CD4-positive, alpha-beta memory T cell (primary cell): ENCODE data around the gene MPP3. TPM values are rescaled to one million over a fixed set of nuclear protein-coding genes. Genes with fewer than 3 reads are reported as not detected.
A peak's percentile ranks its signal among the peaks of the same experiment; 100 is the strongest.

Experiments used
- CTCF ChIA-PET: fragments of 350-600 bp; sonication (Branson Sonifier 250); formaldehyde crosslinking; loops from one replicate; lab custom pipeline; 2021; ENCODE audit warnings: inconsistent platforms; ENCODE audit not compliant: partially characterized antibody; lab: Charles Lee
- POLR2A ChIA-PET: fragments of 350-600 bp; sonication (Branson Sonifier 250); formaldehyde crosslinking; loops from one replicate; lab custom pipeline; 2021; ENCODE audit not compliant: partially characterized antibody; lab: Charles Lee
- DNase-seq, 5 donors: peaks; one replicate each; pipeline versions ENCODE4 v3.0.0 to v3.0.0-alpha.2; 2020 to 2022; ENCODE audit warnings: mixed read lengths in 1 of 5
- H3K27ac ChIP-seq: one replicate; pipeline ENCODE4 v1.7.0; 2013; ENCODE audit warnings: low read depth, low read length
- H3K27me3 ChIP-seq: 2 replicates; pipeline ENCODE4 v1.7.0; 2013; ENCODE audit warnings: mild to moderate bottlenecking, low read length, moderate library complexity; ENCODE audit not compliant: insufficient read depth
- H3K36me3 ChIP-seq: 2 replicates; pipeline ENCODE4 v1.7.0; 2013; ENCODE audit warnings: mild to moderate bottlenecking, low read length, moderate library complexity; ENCODE audit not compliant: insufficient read depth
- H3K4me1 ChIP-seq: 2 replicates; pipeline ENCODE4 v1.7.0; 2013; ENCODE audit warnings: mild to moderate bottlenecking, low read length, moderate library complexity; ENCODE audit not compliant: insufficient read depth
- H3K4me3 ChIP-seq, 2 donors: one replicate each; pipeline ENCODE4 v1.7.0; 2013; ENCODE audit warnings: low read length in 2 of 2, mild to moderate bottlenecking in 1 of 2
- H3K9me3 ChIP-seq, 2 donors: one replicate each; pipeline ENCODE4 v1.7.0; 2013; ENCODE audit warnings: low read length in 2 of 2, control low read depth in 1 of 2; ENCODE audit not compliant: control insufficient read depth in 1 of 2
- H3K27ac Mint-ChIP-seq, 7 donors: one replicate each; pipeline ENCODE4 v1.8.0; 2020 to 2021; ENCODE audit warnings: mixed read lengths in 7 of 7, mild to moderate bottlenecking in 6 of 7, inconsistent platforms in 3 of 7, moderate library complexity in 3 of 7
- H3K27me3 Mint-ChIP-seq, 2 donors: one replicate each; pipeline ENCODE4 v1.8.0; 2020 to 2021; ENCODE audit warnings: mixed read lengths in 2 of 2
- H3K36me3 Mint-ChIP-seq, 2 donors: one replicate each; pipeline ENCODE4 v1.8.0; 2020 to 2021; ENCODE audit warnings: mixed read lengths in 2 of 2, inconsistent platforms in 1 of 2, mild to moderate bottlenecking in 1 of 2
- H3K4me1 Mint-ChIP-seq, 4 donors: one replicate each; pipeline ENCODE4 v1.8.0; 2020 to 2021; ENCODE audit warnings: mixed read lengths in 4 of 4, mild to moderate bottlenecking in 1 of 4
- H3K4me3 Mint-ChIP-seq, 8 donors: one replicate each; pipeline ENCODE4 v1.8.0; 2020 to 2021; ENCODE audit warnings: mixed read lengths in 8 of 8, mild to moderate bottlenecking in 7 of 8, moderate library complexity in 6 of 8, inconsistent platforms in 3 of 8
- H3K9me3 Mint-ChIP-seq, 8 donors: one replicate each; pipeline ENCODE4 v1.8.0; 2020 to 2021; ENCODE audit warnings: mixed read lengths in 8 of 8, mild to moderate bottlenecking in 5 of 8, inconsistent platforms in 3 of 8, moderate library complexity in 1 of 8
- intact Hi-C: fragments of 100-400 bp; cut with micrococcal nuclease; formaldehyde crosslinking; loops from one replicate; pipeline ENCODE4 v1.15.1; 2023
- polyA plus RNA-seq, 2 donors: library from polyadenylated mRNA; unstranded; fragments of 300-500 nt; fragmentation: Illumina TruSeq; gene quantifications; one replicate each; pipeline ENCODE4 v1.2.3, GENCODE V29; 2021
- total RNA-seq, 2 experiments: library from RNA; stranded (reverse); gene quantifications; one replicate each; pipeline ENCODE4 v1.2.3, GENCODE V29; 2021

Gene MPP3
- total and polyA plus RNA-seq, 4 experiments from 2014 or later: 0.30 to 0.32 TPM; not detected in 2

DNA sequence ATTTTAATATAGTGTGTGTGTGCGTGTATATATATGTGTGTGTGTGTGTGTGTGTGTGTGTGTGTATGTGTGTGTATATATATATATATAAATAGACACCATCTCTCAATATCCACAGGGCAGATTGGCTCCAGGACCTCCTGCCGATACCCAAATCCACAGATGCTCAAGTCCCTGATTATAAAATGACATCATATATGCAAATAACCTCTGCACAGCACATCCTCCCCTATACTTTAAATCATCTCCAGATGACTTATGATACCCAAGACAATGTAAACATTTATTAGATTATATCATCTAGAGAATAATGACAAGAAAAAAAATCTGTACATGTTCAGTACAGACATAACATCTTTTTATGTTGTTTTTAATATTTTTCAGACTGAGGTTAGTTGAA, 62.0 kb downstream of the MPP3 start:
- Histone ChIP-seq H3K9me3 (no peaks in the 10 kb centered on the region), H3K36me3 (no peaks in the 10 kb centered on the region), H3K27me3 (no peaks in the 10 kb centered on the region), H3K27ac (no peak overlapping the region), H3K4me1 (no peaks in the 10 kb centered on the region), H3K4me3 (no peak overlapping the region)
- no peaks in the 10 kb centered on the region for H3K27me3 Mint-ChIP-seq
- H3K4me1 Mint-ChIP-seq: peaks cover 0 to 2% (median 0%) of the 10 kb centered on the region in 4 donors
- H3K4me3 Mint-ChIP-seq: no peak overlapping the region
- H3K27ac Mint-ChIP-seq: no peak overlapping the region
- intact Hi-C loops: no loop called here
- DNase-seq: no peak
- ChIA-PET POLR2A (no interaction called here), CTCF (interaction anchor here (16.4 kb wide), 1 partner anchor 74 kb away, joined by 625 read pairs; no protein-coding TSS in a partner anchor)
- peaks cover 32 to 38% of the 10 kb centered on the region in 2 donors for H3K36me3 Mint-ChIP-seq
- no peaks in the 10 kb centered on the region for H3K9me3 Mint-ChIP-seq

DNA sequence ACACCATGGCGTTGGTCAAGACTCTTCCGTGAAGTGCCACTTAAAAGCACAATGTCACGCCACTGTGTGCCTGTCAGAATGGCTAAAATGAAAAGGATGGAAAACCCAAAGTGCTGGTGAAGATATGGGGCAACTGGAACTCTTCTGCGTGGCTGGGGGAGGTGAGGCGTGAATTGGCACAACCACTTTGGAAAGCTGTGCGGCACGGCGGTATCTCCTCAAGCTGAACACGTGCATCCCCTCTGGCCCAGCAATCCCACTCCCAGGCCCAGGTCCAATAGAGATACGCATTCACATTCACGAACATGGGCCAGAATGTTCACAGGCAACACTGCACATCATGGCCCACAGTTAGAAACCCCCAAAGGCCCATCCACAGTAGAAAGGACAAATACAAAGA, 63.1 kb downstream of the MPP3 start:
- intact Hi-C loops: no loop called here

DNA sequence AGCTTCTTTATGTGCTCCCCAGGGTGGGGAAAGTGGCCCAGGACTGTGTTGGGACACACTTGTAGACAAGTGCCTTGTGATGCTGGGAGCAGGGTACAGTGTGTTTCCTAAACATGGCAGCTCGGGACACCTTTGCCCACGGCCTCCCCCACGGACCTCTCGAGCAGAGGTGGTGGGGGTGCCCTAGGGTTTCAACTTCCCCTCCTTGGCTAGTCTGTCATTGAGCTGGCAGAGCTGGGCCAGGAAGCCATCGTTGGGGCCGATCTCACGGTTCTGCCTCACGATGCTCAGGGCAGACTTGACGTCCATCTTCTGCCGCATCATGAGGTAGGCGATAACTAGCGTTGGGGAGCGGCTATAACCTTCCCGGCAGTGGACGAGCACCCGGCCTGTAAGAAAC, 63.5 kb downstream of the MPP3 start:
- no peak overlapping the region for H3K27ac Mint-ChIP-seq
- ChIA-PET CTCF (interaction anchor here (1.2 to 16.4 kb wide), 3 partner anchors 72 to 84 kb away, joined by 3 to 625 read pairs (median 4); partner anchors contain the start of gene CD300LG), POLR2A (no interaction called here)
- Histone ChIP-seq H3K4me3 (no peak overlapping the region), H3K9me3 (no peaks in the 10 kb centered on the region), H3K36me3 (no peaks in the 10 kb centered on the region), H3K4me1 (no peaks in the 10 kb centered on the region), H3K27me3 (no peaks in the 10 kb centered on the region), H3K27ac (no peak overlapping the region)
- no peak for DNase-seq
- H3K4me3 Mint-ChIP-seq: no peak overlapping the region
- intact Hi-C loops: no loop called here
- H3K4me1 Mint-ChIP-seq: no peaks in the 10 kb centered on the region
- H3K36me3 Mint-ChIP-seq: peaks cover 30 to 38% of the 10 kb centered on the region in 2 donors
- H3K27me3 Mint-ChIP-seq: no peaks in the 10 kb centered on the region
- no peaks in the 10 kb centered on the region for H3K9me3 Mint-ChIP-seq

More for the DNA sequence above, 63.1 kb downstream of the MPP3 start:
- no peak overlapping the region for H3K4me3 ChIP-seq
- no peaks in the 10 kb centered on the region for H3K36me3 ChIP-seq
- Mint-ChIP-seq H3K4me3 (no peak overlapping the region), H3K27me3 (no peaks in the 10 kb centered on the region), H3K27ac (peak overlapping the region in 2 of 7 donors; percentile 8 to 14), H3K9me3 (no peaks in the 10 kb centered on the region), H3K4me1 (no peaks in the 10 kb centered on the region), H3K36me3 (peaks cover 30 to 38% of the 10 kb centered on the region in 2 donors)
- H3K4me1 ChIP-seq: no peaks in the 10 kb centered on the region
- no peak overlapping the region for H3K27ac ChIP-seq
- H3K27me3 ChIP-seq: no peaks in the 10 kb centered on the region
- ChIA-PET POLR2A (no interaction called here), CTCF (interaction anchor here (1.2 to 16.4 kb wide), 3 partner anchors 73 to 84 kb away, joined by 3 to 625 read pairs (median 4); partner anchors contain the start of gene CD300LG)
- DNase-seq: no peak
- H3K9me3 ChIP-seq: no peaks in the 10 kb centered on the region

DNA sequence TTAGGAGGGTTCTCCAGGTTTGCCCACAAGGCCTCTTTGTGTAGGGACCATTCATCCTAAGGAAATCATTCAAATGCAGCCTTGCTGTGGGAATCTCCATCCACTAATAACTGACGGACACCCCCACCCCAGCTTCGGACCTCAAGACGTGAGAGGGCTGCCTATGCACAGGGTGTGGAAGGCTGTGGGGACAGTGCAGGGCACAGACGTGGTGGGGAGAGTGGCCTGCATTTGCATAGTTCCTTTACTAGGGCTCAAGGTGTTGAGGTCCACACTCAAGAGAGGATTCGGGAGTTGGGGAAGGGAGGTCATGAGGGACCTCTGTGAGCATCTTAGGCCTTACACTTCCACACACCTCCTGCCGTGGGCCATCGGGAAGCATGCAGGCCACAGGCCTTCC, 64.0 kb downstream of the MPP3 start:
- H3K27ac ChIP-seq: no peak overlapping the region
- H3K4me3 ChIP-seq: no peak overlapping the region
- no peaks in the 10 kb centered on the region for H3K36me3 ChIP-seq
- no peaks in the 10 kb centered on the region for H3K27me3 ChIP-seq
- H3K4me1 ChIP-seq: no peaks in the 10 kb centered on the region
- Mint-ChIP-seq H3K4me1 (no peaks in the 10 kb centered on the region), H3K27ac (no peak overlapping the region), H3K4me3 (no peak overlapping the region), H3K27me3 (no peaks in the 10 kb centered on the region), H3K36me3 (peaks cover 29 to 38% of the 10 kb centered on the region in 2 donors), H3K9me3 (no peaks in the 10 kb centered on the region)
- POLR2A ChIA-PET: no interaction called here
- DNase-seq: no peak
- CTCF ChIA-PET: interaction anchor here (1.4 to 16.4 kb wide), 2 partner anchors 72 to 83 kb away, joined by 4 to 625 read pairs; no protein-coding TSS in a partner anchor
- H3K9me3 ChIP-seq: no peaks in the 10 kb centered on the region
- intact Hi-C loops: no loop called here

DNA sequence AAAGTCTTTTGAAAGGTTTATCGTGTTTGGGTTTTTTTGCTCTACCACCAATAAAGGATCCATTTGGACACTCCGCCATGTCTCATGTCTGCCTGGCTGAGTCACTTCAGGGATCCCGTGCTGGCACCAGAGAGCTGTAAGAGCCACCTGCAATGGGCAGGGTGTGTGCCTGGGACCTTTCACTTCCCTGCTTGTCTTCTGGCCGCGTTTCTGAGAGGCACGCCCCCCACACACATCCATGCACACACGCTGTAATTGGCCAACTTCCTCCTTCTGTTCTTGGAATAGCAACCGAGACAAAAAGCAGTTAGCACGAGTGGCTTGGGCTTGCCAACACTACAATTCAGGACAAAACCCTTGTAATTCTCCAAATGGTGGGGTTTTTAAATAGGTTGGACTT, 64.6 kb downstream of the MPP3 start:
- CTCF ChIA-PET: interaction anchor here (1.7 to 16.4 kb wide), 2 partner anchors 71 to 95 kb away, joined by 7 to 625 read pairs; no protein-coding TSS in a partner anchor
- Mint-ChIP-seq H3K36me3 (peaks cover 29 to 35% of the 10 kb centered on the region in 2 donors), H3K27ac (peak overlapping the region in 1 of 7 donors; percentile 67), H3K4me1 (no peaks in the 10 kb centered on the region), H3K9me3 (no peaks in the 10 kb centered on the region), H3K4me3 (no peak overlapping the region), H3K27me3 (peaks cover 0 to 2% of the 10 kb centered on the region in 2 donors)
- DNase-seq: no peak
- intact Hi-C loops: no loop called here
- H3K27me3 ChIP-seq: no peaks in the 10 kb centered on the region
- H3K4me3 ChIP-seq: no peak overlapping the region
- POLR2A ChIA-PET: no interaction called here
- no peaks in the 10 kb centered on the region for H3K36me3 ChIP-seq
- H3K27ac ChIP-seq: no peak overlapping the region
- no peaks in the 10 kb centered on the region for H3K9me3 ChIP-seq
- H3K4me1 ChIP-seq: no peaks in the 10 kb centered on the region

DNA sequence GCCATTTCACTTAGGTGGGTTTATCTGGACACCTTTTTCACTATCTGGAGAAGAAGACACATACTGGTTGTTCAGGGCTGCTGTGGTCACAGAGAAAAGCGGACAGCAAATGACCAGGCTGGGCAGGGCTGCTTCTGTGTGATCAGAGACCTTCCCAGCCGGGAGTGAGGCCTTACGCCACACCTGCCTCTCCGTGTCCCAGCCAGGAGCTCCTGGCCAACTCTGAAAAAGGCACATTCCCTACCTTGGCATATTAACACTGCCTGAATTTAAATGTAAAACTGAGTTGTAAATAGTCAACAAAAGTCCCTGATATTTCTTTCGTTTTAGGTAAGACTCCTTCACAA, 65.3 kb downstream of the MPP3 start:
- intact Hi-C loops: no loop called here
- POLR2A ChIA-PET: no interaction called here
- H3K27me3 Mint-ChIP-seq: peaks cover 0 to 2% of the 10 kb centered on the region in 2 donors

DNA sequence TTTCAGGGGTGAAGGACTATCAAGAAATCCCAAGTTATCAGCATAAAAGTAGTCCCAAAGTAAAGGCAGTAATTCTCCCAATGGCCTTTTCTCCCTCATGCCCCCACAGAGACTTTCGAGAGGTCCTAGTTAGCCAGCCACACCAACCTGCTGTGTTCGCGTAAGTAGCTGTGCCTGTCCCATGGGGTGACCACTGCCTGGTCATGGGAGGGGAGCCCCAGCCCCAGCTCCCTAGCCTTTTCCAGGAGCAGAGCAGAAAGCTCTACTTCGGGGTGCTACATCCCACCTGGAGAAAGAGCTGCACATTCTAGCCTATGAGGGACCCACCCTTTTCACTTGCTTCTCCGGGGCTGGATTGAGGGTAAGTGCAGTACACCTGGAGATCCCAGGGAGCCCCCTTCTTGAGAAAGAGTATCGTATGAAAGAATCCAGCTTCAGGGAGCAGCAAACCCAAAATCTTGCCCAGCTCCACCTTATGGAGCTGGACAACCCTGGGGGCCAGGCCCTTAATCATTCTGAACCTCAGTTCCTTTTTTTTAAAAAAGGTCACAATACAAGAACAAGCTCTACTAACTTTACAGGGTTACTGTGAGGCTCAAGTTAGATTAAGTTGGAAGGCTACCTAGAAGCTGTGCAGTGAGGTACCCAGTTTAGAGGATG, 65.8 kb downstream of the MPP3 start:
- Histone ChIP-seq H3K4me3 (no peak overlapping the region), H3K9me3 (no peaks in the 10 kb centered on the region), H3K36me3 (no peaks in the 10 kb centered on the region), H3K27ac (no peak overlapping the region), H3K27me3 (no peaks in the 10 kb centered on the region), H3K4me1 (no peaks in the 10 kb centered on the region)
- intact Hi-C loops: no loop called here
- H3K27me3 Mint-ChIP-seq: peaks cover 0 to 2% of the 10 kb centered on the region in 2 donors
- no peak for DNase-seq
- CTCF ChIA-PET: interaction anchor here (0.8 to 16.4 kb wide), 24 partner anchors 8 to 220 kb away, joined by 3 to 625 read pairs (median 5); partner anchors contain the start of genes CD300LG and DUSP3
- no peaks in the 10 kb centered on the region for H3K9me3 Mint-ChIP-seq
- no peaks in the 10 kb centered on the region for H3K4me1 Mint-ChIP-seq
- POLR2A ChIA-PET: no interaction called here
- peaks cover 18 to 23% of the 10 kb centered on the region in 2 donors for H3K36me3 Mint-ChIP-seq
- no peak overlapping the region for H3K27ac Mint-ChIP-seq
- no peak overlapping the region for H3K4me3 Mint-ChIP-seq

More for the DNA sequence above, 65.3 kb downstream of the MPP3 start:
- Histone ChIP-seq H3K36me3 (no peaks in the 10 kb centered on the region), H3K27me3 (no peaks in the 10 kb centered on the region), H3K4me3 (no peak overlapping the region), H3K4me1 (no peaks in the 10 kb centered on the region), H3K9me3 (no peaks in the 10 kb centered on the region), H3K27ac (no peak overlapping the region)
- DNase-seq: no peak
- Mint-ChIP-seq H3K4me3 (no peak overlapping the region), H3K9me3 (no peaks in the 10 kb centered on the region), H3K4me1 (no peaks in the 10 kb centered on the region), H3K27ac (no peak overlapping the region), H3K36me3 (peaks cover 23 to 28% of the 10 kb centered on the region in 2 donors)
- CTCF ChIA-PET: interaction anchor here (0.8 to 16.4 kb wide), 15 partner anchors 8 to 220 kb away, joined by 3 to 625 read pairs (median 6); partner anchors contain the start of gene DUSP3
